CD4-positive, alpha-beta T cell treated with Interleukin-1 beta for 1 hour (primary cell): ENCODE results near the gene GLG1.
A peak's percentile ranks its signal among the peaks of the same experiment; 100 is the strongest.
"Not testable (repeated sequence)": the region's sequence is repeated elsewhere in the genome, so short reads cannot be mapped to it uniquely, and the experiment has no call there.

Experiments used
- DNase-seq, 2 donors: peaks; one replicate each; pipeline ENCODE4 v3.0.0-alpha.2; 2020 to 2022

GLG1 gene

DNA sequence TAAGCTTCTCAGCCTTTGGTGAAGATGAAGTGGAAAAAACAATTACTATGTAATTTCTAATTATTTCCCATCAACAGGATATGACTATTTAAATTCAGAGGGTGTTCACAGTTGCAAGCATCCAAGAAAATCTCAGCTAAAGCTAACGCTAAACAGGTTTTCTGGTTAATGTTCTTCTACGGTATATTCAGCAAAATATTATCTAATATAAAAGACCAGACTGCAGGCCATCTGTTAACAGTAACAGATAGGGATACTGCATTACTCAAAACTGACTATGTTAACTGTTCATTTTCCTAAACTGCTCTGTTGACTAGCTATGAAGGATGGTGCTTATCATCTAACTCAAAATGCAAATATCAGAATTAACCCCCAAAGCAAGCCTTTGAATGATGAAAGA lies 32.8 kb downstream of the GLG1 start:
- no peak for DNase-seq

DNA sequence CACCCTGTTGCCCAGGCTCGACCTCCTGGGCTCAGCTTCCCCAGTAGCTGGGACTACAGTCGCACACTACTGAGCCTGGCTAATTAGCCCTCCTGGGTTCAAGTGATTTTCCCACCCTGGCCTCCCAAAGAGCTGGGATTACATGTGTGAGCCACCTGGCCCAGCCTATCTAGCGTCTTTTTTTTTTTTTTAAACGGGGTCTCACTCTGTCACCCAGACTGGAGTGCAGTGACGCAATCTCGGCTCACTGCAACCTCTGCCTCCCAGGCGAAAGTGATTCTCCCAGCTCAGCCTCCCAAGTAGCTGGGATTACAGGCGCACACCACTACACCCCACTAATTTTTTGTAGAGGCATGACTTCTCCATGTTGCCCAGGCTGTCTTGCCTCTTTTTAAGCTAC lies 33.3 kb downstream of the GLG1 start:
- DNase-seq, result no peak

DNA sequence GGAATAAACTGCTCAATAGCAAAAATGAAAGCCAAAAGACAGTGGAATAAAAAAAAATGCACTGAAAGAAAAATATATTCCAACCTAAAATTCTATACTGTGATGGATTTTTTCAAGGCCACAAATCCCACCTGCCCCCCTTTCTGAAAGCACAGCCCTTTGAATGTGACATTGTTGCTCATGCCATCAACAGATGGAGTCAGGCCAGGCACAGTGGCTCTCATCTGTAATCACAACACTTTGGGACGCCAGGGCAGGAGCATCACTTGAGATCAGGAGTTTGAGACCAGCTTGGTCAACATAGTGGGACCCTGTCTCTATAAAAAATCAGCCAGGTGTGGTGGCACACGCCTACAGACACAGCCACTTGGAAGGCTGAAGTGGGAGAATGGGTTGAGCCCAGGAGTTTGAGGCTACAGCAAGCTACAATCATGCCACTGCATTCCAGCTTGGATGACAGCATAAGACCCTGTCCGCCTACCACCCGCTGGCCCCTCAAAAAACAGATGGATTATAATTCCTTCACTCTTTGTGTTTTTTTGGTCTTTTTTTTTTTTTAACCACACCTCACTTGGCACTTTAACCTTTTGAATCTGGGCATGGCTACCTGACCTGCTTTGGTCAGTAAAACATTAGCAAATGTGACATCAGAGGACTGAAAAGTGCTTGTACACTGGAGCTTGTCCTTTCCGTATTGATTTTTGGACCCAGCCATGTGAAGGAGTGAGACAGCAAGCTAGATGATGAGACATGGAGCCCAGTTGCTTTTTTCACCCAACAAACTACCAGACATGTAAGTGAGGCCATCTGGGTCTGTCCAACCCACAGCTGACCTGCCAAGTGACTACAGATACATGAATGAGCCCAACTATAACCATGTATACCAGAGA lies 36.3 kb downstream of the GLG1 start:
- no peak for DNase-seq

DNA sequence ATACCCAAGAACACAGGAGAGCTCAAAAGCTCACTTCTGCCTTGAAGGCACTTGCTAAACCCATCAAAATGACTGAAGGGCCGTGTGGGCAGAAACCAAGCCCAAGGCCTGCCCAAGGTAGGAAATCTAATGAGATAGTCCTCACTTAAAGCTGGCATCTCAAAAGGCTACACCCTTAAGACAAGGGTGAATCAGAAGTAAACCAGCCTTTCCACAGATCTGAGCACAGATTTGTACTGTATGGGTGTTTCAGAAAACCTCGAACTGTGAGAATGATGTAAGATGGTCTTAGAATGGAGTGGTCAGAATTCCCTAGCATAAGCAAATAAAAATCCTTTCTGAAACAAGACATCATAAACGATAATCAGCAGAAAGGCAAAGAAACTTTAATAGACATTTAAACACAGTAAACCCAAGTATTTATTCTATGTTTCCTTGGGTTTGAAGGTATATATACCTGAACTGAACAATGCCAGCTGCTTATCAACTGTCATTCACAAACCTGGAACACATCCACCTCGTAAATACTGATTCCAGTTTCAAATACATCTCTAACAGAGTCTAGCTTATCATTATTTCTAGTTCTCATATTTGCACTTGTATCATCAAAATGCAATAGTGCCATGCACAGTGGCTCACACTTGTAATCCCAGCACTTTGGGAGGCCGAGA lies 37.8 kb downstream of the GLG1 start:
- DNase-seq, result no peak

DNA sequence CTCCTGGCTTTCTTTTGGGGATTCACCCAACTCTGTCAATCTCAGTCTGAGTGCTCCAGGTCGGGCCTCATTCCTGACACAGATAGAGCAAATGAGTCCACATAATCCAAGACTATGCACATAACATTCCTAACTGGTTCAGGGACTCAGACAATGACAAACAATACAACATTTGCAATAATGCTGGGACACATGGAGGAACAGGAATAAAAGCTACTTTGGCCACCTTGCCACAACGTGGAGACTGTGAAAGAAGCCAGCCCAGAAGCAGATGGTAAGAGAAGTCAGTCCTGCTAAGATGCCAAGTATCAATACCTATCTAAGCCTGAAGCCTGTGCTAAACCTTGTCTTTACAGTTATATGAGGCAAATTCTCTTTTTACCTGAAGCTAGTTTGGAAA lies 39.0 kb downstream of the GLG1 start:
- DNase-seq, result no peak

DNA sequence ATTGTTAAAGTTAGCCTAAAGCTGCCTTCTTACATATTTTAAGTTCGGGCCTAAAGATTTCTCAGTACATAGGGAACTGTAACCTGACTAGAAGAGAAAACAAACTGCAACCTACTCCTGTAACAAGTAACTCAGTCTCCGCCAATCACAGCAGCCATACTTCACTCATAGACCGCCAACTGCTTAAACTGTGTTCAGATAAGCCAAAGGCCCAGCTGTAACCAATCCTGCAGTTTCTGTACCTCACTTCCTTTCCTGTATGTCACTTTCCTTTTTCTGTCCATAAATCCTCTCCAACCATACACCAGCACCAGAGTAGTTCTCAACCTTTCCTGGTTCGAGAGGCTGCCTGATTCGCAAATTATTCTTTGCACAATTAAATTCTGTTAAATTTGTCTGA lies 41.5 kb downstream of the GLG1 start:
- DNase-seq, result peak in 1 of 2 donors; percentile 6

DNA sequence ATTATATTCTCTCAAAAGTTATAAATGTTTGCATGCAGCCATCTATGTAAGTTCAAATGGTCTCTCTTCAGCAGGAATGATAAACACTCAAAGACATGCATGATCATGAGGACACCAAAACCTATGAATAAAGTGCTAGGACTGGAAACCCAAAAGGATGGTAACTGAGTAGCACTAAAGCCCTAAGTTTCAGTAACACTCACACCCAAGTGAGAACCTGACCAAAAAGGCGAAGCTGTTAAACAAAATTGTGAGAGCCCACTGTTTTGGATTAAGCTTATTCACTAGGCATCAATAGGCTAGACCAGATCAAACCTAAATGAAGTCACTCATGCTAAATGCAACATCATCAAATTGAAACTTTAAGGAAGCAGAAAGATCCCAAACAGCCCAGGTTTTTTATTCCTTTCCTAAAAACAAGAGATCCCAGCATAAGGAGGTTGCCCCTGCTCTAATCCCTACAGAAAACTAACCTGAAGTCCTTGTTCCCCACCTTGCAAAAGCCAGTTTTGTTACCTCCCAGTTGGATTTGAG lies 42.4 kb downstream of the GLG1 start:
- no peak for DNase-seq

DNA sequence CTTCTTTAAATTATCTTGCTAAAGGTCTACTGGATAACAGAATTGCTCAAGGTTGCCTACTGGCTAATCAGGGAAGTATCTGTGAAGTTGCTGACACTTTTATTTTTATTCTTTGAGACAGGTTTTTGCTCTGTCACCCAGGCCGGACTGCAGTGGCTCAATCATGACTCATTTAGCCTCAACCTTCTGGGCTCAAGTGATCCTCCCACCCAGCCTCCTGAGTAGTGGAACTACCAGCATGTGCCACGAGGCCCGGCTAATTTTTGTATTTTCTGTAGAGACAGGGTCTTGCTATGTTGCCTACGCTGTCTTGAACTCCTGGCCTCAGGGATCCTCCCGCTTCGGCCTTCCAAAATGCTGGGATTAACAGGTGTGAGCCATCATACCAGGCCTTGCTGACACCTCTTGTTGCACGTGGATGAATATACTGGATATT lies 43.1 kb downstream of the GLG1 start:
- peak in 1 of 2 donors; percentile 57 for DNase-seq

DNA sequence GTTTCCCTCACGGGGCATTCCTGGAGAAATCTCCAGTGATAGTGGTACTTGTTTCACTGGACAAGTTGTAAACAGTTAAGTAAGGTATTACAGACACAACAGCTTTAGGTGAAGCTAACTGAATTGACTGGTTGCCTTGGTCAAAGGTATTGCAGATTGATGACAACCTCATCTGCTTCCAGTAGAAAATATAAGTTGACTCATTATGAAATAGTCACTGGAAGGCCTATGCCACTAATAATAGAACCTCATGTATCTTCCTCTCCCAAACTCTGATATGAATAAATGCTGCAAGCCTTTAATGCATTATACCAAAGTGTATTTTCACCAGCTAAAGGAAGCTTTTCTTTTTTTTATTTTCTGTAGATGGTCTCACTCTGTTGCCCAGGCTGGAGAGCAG lies 44.8 kb downstream of the GLG1 start:
- no peak for DNase-seq

DNA sequence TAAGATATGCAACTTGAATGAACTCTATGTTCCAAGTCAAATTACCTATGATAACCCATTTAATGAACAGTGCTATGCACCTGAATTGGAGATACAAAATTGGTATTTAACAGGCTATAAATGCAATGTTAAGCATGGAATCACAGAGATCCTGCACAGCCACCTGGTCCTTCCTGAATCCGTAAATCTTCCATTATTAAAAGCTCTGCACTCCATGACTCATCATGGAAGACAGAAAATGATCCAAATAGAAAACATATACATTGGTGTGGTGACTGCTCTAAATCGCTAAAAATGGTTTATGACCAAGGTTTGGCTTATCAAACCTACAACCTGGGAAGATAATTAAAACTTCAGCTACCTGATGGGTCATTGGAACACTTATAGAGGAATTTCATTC lies 45.3 kb downstream of the GLG1 start:
- DNase-seq, result no peak

DNA sequence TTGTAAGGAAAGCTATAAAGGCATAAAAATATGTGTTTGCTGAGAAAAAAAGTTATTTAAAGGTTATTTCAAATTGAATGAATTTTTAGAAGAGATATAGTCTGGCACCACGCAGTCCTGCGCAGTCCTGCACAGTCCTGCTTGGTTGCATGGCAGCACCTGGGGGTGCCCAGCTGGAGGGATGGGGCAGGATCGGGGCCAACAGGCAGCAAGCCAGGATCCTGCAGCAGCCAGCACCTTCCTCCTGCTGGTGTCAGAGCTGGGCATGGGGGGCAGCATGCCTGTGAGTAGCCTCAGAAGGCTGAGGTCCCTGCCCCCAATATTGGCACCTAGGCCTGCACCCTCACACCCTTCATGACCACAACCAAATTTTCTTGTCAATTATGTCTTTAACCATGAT lies 46.0 kb downstream of the GLG1 start:
- DNase-seq, result no peak

DNA sequence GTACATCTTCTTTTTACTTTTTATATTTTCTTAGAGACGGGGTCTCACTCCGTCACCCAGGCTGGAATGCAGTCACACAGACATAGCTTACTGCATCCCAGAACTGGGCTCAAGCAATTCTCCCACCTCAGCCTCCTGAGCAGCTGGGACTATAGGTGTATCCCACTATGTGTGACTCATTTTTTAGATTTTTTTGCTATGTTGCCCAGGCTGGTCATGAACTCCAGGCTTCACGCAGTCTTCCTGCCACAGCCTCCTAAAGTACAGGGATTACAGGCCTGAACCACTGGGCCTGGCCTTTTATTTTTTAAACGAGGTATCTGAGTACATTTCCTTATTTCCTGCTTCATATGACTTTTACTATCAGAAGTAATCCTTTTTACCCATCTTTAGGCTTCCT lies 48.0 kb downstream of the GLG1 start:
- no peak for DNase-seq

DNA sequence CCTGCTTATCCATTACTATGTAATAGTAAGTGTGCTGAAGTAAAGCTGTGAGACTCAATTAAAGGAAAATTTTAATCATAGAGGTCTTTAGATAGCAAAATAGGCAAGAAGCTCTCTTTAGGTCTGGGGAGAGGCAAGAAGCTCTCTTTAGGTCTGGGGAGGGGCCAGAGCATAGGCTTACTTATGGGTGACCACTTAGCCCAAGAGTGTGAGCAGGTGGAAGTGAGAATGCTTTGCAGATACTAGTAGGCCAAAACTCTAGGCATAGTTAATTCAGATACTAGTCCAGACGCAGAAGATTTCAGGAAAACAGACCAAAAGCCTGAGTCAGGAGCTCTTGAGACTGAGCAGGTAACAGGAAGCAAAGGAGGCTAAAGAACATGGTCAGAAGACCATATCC lies 49.6 kb downstream of the GLG1 start:
- DNase-seq, result no peak

DNA sequence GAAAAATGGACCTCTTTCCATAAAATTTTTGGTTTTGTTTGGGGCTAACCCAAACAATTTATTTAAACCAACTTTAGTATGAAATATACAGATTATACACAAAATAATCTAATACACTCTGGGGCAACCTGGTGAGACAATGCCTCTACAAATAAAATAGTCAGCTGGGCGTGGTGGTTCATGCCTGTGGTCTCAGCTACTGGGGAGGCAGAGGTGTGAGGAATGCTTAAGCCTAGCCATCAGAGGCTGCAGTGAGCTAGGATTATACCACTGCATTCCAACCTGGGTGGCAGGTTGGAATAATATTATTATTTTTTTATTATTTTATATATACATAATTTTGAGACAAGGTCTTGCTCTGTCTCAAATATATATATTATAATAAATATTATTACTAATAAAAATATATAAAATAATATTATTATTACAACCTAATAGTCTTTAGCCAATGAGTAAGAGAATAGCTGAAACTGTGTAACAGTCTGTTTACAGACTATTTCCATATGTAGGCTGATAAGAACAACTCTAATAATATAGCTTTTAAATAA lies 50.5 kb downstream of the GLG1 start:
- no peak for DNase-seq

DNA sequence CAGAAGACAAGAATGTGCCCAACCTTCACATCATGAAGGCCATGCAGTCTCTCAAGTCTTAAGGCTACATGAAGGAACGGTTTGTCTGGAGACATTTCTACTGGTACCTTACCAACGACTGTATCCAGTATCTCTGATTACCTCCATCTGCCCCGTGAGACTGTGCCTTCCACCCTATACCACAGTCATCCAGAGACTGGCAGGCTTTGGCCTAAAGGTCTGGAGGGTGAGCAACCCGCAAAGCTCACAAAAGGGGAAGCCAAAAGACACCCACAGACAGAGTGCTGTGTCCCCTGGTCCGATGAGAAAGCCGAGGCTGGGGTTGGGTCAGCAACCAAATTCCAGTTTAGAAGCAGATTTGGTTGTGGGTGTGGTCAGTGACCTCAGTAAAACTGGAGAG lies 54.6 kb downstream of the GLG1 start:
- not testable (repeated sequence) for DNase-seq

DNA sequence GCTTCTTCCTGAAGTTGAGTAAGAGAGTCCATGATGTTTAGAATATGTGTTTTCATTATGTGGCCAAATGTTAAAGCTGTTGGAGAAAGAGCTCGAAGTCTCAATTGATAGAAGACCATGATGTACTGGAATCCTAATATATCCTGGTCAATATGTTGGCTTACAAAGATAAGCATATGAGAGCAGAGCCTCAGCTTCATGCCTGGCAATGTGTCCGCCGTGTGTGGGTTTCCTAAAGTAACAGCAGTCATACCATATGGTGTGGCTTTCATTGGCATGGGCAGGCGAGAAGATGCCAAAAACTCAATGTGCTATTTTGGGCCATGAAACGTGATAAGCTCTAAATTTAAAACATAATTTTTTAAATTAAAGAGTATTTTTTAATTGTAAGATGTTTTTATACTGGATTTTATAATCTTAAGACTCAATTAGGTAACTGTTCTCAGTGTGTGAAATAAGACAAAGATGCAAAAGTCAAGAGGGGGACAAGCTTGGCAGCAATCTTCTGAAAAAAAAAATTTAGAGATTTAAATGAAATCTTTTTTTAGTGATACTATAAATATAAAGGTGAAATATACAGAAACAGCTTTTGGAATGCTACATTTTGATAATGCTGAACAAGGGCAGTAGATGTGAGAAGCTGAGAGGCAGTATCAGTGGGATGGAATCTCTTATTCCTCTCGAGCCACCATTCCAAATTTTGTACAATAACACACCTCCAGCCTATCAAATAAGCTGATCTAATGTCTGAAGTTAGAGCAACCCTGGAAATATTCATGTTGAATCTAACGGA lies 56.5 kb downstream of the GLG1 start:
- not testable (repeated sequence) for DNase-seq

DNA sequence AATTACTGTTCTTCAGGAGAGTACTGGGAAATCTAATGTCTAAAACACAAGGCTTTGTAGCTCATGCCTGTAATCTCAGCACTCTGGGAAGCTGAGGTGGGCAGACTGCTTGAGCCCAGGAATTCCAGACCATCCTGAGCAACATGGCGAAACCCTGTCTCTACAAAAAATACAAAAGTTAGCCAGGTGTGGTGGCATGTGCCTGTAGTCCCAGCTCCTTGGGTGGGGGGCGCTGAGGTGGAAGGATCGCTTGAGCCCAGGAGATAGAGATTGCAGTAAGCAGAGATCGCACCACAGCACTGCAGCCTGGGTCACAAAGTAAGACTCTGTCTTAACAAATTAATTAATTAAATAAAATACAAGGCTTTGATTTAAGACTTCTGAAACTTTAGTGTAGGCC lies 60.8 kb downstream of the GLG1 start:
- DNase-seq, result not testable (repeated sequence)

DNA sequence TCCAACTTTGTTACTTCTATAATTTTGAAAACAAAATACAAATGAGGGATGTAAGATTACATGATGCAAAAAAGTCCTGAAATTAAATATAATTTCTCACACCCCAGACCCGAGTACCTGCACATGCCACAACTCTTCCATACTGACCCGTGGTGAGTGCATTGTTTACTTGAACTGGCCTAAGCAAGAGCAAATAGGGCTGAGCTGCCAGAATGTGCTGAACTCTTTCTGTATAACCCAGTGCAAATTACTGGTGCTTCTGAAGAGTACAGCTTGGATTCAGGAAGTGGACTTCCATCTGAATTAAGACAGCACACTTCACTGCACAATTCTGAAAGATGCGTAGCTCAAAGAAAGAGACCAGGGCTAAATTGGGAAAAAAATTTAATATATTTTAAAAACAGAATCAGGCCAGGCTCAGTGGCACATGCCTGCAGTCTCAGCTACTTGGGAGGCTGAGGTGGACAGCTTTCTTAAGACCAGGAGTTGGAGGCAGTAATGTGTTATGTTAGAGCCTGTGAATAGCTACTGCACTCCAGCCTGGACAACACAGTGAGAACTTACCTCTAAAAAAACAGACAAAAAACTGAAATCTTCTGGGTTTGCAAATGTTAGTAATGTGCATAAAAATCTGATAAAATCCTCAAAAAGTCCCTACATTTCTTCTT lies 63.9 kb downstream of the GLG1 start:
- not testable (repeated sequence) for DNase-seq

DNA sequence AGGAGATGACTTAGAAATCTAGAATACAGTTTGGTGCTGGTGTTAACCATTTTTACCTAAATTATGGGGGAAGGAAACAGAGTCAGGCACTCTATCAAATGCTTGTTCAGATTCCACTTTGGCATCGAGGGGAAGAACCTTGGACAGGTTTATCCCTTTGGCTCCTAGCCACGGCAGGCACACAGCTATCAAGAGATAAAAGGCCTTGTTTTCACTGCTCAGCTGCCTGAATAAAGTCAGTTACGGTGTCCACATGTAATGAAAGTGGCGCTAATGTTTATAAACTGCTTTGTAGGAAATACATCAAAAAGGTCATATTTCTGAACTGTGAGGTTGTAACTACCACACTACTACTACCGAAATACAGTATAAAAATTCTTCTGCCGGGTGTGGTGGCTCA lies 66.3 kb downstream of the GLG1 start:
- not testable (repeated sequence) for DNase-seq

DNA sequence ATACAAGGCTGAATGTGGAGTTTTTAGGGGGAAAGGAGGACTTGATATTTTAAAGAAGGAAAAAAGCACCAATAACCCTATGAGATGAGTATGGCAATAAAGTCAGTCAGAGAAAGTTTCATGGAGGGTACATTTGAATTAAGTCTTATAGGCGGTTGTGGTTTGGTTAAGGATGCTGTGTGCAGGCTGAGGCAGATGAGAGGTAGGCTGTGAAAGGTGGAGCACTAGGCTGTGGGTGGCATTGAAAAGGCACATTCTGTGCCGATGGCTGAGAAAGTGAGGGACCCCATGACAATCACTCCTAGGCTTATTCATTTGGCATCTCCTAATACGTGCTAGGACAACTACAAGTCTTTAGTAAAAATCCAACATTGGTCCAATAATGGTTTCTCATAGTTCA lies 68.1 kb downstream of the GLG1 start:
- DNase-seq, result not testable (repeated sequence)

DNA sequence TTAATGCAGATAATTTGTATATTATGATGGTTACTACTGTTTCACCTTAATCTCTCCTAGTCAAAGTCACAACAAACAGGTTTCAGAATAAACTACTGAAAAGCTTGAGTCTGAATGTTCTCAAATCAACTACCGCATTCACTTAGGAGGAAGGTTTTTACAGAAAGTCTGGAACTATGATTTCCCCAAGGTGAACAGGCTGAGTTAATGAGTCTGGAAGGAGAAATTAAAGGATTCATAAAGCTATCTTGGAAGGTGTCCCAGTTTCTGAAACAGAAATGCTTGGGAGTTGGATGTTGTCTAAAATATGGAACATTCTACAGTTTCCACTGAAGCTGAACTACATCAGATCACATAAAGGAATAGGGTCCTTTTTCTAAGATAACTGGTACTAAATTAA lies 69.2 kb downstream of the GLG1 start:
- not testable (repeated sequence) for DNase-seq

DNA sequence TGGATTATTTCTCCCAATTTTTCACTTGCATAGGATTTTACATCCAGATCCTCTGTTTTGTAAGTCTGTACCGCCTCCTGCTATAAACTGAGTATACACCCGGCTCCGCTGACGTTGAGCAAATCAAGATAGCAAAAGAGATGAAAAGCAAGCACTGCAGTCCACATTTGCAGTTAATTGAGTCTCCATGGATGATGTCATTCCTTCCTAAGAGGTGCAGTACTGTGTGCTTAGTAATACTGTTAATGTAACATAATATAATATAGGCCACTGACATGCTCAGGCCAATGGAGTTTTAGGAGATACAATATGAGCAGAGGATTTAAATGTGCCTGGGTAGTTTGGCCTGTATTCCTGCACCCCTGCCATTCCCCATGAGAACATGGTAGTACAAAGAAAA lies 72.3 kb downstream of the GLG1 start:
- DNase-seq, result not testable (repeated sequence)
